ENCODE data around the gene SPECC1. TPM values are rescaled to one million over a fixed set of nuclear protein-coding genes. Genes with fewer than 3 reads are reported as not detected.

The SPECC1 gene
- polyA plus RNA-seq, 1 of the 3 experiments (the other 2 are of a cell fraction) = 11.2 TPM

GRCh38 chr17:20260268-20260667, 251.1 kb downstream of the SPECC1 start:
- no peaks in the 10 kb centered on the region for H3F3A ChIP-seq (replicated peaks; ENCODE audit: insufficient read depth)

More at GRCh38 chr17:20260268-20260667, 251.1 kb downstream of the SPECC1 start:
- Histone ChIP-seq H3K9ac (no peak overlapping the region), H3K4me2 (no peak overlapping the region), H3K9me3 (no peaks in the 10 kb centered on the region), H3K36me3 (replicated peaks in 1 of 2; ENCODE audit: control insufficient read depth in 1 of 2, insufficient read depth in 2 of 2, low read length in 1 of 2) (peaks cover 3 to 9% of the 10 kb centered on the region in 2 experiments), H3K79me2 (ENCODE audit: insufficient read depth) (no peaks in the 10 kb centered on the region), H3K4me1 (ENCODE audit: control insufficient read depth in 1 of 2, insufficient read depth in 2 of 2, low read depth in 1 of 2, low read length in 1 of 2) (no peaks in the 10 kb centered on the region), H3K4me3 (ENCODE audit: low read depth in 2 of 2, low read length in 1 of 2) (no peak overlapping the region), H3K27ac (ENCODE audit: low read depth in 2 of 2, low read length in 1 of 2) (no peak overlapping the region), H3K27me3 (ENCODE audit: insufficient read depth) (no peaks in the 10 kb centered on the region), H3K9me2 (no peaks in the 10 kb centered on the region), H2AFZ (ENCODE audit: low read depth) (no peak overlapping the region), H4K20me1 (ENCODE audit: insufficient read depth) (no peaks in the 10 kb centered on the region)
- TF ChIP-seq FOSL2 (IDR thresholded peaks at IDR 0.05; ENCODE audit: borderline replicate concordance, low read depth) = no peak
- no peak for TF ChIP-seq ELF1 (IDR thresholded peaks at IDR 0.05)
- TF ChIP-seq RXRA (IDR thresholded peaks at IDR 0.05; ENCODE audit: borderline replicate concordance, low read depth) = no peak
- TF ChIP-seq, protein P1, sequence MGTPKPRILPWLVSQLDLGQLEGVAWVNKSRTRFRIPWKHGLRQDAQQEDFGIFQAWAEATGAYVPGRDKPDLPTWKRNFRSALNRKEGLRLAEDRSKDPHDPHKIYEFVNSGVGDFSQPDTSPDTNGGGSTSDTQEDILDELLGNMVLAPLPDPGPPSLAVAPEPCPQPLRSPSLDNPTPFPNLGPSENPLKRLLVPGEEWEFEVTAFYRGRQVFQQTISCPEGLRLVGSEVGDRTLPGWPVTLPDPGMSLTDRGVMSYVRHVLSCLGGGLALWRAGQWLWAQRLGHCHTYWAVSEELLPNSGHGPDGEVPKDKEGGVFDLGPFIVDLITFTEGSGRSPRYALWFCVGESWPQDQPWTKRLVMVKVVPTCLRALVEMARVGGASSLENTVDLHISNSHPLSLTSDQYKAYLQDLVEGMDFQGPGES (IDR thresholded peaks at IDR 0.05; ENCODE audit: low read depth, low read length) = no peak
- no peak for TF ChIP-seq REST (IDR thresholded peaks at IDR 0.05; ENCODE audit: low read depth, low read length)
- no peak for TF ChIP-seq PBX3 (IDR thresholded peaks at IDR 0.05)
- no peak for TF ChIP-seq NRF1 (IDR thresholded peaks at IDR 0.05; ENCODE audit: low read depth, low read length)
- no peak for TF ChIP-seq SMC3 (IDR thresholded peaks at IDR 0.05; ENCODE audit: low read depth, low read length)
- no peak for TF ChIP-seq GATA2 (CRISPR knock-in tag; IDR thresholded peaks at IDR 0.05)
- no peak for TF ChIP-seq TCF12 (IDR thresholded peaks at IDR 0.05)
- TF ChIP-seq TAF1 (IDR thresholded peaks at IDR 0.05; ENCODE audit: borderline replicate concordance, low read depth, low read length) = no peak
- no peak for TF ChIP-seq TEAD4 (IDR thresholded peaks at IDR 0.05; ENCODE audit: borderline replicate concordance, insufficient read depth)
- no peak for TF ChIP-seq RAD21 (IDR thresholded peaks at IDR 0.05; ENCODE audit: low read length)
- TF ChIP-seq GABPA (IDR thresholded peaks at IDR 0.05; ENCODE audit: low read depth) = no peak
- TF ChIP-seq MXI1 (IDR thresholded peaks at IDR 0.05; ENCODE audit: low read depth, low read length) = no peak
- TF ChIP-seq USF2 (IDR thresholded peaks at IDR 0.05; ENCODE audit: borderline replicate concordance, low read depth, low read length) = no peak
- TF ChIP-seq ZBTB33 (IDR thresholded peaks at IDR 0.05; ENCODE audit: borderline replicate concordance, low read depth) = no peak
- no peak for TF ChIP-seq NFIC (IDR thresholded peaks at IDR 0.05; ENCODE audit: borderline replicate concordance)
- no peak for TF ChIP-seq FOXM1 (IDR thresholded peaks at IDR 0.05; ENCODE audit: low read depth)
- TF ChIP-seq JUND (IDR thresholded peaks at IDR 0.05) = no peak
- ChIA-PET POLR2A (no interaction called here), CTCF (interaction anchor here (0.5 kb wide), 1 partner anchor 252 kb away, joined by 3 read pairs; no protein-coding TSS in a partner anchor)
- WGBS (ENCODE audit: low lambda C conversion rate) = 98% methylated on average over 3 of the region's 6 CpGs
- DNase-seq = no peak
